ENCODE data around the gene KIF26B.

KIF26B gene

DNA sequence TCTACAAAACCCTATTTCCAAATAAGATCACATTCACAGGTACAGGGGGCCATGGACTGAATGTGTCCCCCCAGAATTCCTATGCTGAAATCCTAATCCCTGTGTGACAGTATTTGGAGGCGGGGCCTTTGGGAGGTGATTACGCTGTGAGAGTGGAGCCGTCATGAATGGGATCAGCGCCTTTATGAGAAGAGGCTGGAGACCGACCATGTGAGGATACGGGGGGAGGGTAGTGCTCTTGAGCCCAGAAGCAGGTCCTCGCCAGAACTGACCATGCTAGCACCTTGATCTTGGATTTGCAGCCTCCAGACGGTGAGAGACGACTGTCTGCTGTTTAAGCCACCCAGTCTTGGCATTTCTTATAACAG is 23.8 kb upstream of the KIF26B start:
- no peak for DNase-seq (ENCODE audit: low spot score)
- TF ChIP-seq, protein P1, sequence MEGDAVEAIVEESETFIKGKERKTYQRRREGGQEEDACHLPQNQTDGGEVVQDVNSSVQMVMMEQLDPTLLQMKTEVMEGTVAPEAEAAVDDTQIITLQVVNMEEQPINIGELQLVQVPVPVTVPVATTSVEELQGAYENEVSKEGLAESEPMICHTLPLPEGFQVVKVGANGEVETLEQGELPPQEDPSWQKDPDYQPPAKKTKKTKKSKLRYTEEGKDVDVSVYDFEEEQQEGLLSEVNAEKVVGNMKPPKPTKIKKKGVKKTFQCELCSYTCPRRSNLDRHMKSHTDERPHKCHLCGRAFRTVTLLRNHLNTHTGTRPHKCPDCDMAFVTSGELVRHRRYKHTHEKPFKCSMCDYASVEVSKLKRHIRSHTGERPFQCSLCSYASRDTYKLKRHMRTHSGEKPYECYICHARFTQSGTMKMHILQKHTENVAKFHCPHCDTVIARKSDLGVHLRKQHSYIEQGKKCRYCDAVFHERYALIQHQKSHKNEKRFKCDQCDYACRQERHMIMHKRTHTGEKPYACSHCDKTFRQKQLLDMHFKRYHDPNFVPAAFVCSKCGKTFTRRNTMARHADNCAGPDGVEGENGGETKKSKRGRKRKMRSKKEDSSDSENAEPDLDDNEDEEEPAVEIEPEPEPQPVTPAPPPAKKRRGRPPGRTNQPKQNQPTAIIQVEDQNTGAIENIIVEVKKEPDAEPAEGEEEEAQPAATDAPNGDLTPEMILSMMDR (IDR thresholded peaks at IDR 0.05; ENCODE audit: borderline replicate concordance, control extremely low read depth, extremely low read depth, insufficient read depth, missing control alignments) = no peak
- in situ Hi-C loops (cut with MboI; ENCODE audit: low sequenced_read_pairs, unreplicated experiment) = loop anchor here (25.0 kb wide), 1 partner anchor 1331 kb away; no protein-coding TSS in a partner anchor

GRCh38 chr1:245132771-245133170 is 22.0 kb upstream of the KIF26B start:
- in situ Hi-C loops (cut with MboI; ENCODE audit: low sequenced_read_pairs, unreplicated experiment) = loop anchor here (25.0 kb wide), 1 partner anchor 1330 kb away; no protein-coding TSS in a partner anchor
- DNase-seq (ENCODE audit: low spot score) = no peak
- TF ChIP-seq, protein P1 (IDR thresholded peaks at IDR 0.05; ENCODE audit: borderline replicate concordance, control extremely low read depth, extremely low read depth, insufficient read depth, missing control alignments) = no peak

- TF ChIP-seq, protein P1 (IDR thresholded peaks at IDR 0.05; ENCODE audit: borderline replicate concordance, control extremely low read depth, extremely low read depth, insufficient read depth, missing control alignments) = no peak
- in situ Hi-C loops (cut with MboI; ENCODE audit: low sequenced_read_pairs, unreplicated experiment) = loop anchor here (25.0 kb wide), 1 partner anchor 1328 kb away; no protein-coding TSS in a partner anchor
- DNase-seq (ENCODE audit: low spot score) = no peak
These were observed 20.6 kb upstream of the KIF26B start for GRCh38 chr1:245133995-245134715.

GRCh38 chr1:245142171-245142798 is 12.5 kb upstream of the KIF26B start:
- TF ChIP-seq, protein P1 (IDR thresholded peaks at IDR 0.05; ENCODE audit: borderline replicate concordance, control extremely low read depth, extremely low read depth, insufficient read depth, missing control alignments) = no peak
- in situ Hi-C loops (cut with MboI; ENCODE audit: low sequenced_read_pairs, unreplicated experiment) = loop anchor here (25.0 kb wide), 1 partner anchor 1320 kb away; no protein-coding TSS in a partner anchor
- DNase-seq (ENCODE audit: low spot score) = no peak

DNA sequence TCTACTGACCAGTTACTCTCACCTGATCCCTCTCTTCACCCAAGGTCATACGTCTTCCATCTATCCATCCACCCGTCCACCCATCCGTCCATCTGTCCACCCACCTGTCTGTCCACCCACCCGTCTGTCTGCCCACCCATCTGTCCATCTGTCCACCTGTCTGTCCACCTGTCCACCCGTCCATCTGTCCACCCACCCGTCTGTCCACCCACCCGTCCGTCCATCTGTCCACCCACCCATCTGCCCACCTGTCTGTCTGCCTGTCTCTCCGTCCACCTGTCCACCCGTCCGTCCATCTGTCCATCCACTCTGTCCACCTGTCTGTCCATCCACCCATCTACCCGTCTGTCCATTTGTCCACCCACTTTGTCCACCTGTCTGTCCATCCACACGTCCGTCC is 11.8 kb upstream of the KIF26B start:
- TF ChIP-seq, protein P1 (IDR thresholded peaks at IDR 0.05; ENCODE audit: borderline replicate concordance, control extremely low read depth, extremely low read depth, insufficient read depth, missing control alignments) = no peak
- no peak for DNase-seq (ENCODE audit: low spot score)
- in situ Hi-C loops (cut with MboI; ENCODE audit: low sequenced_read_pairs, unreplicated experiment) = loop anchor here (25.0 kb wide), 1 partner anchor 1319 kb away; no protein-coding TSS in a partner anchor

DNA sequence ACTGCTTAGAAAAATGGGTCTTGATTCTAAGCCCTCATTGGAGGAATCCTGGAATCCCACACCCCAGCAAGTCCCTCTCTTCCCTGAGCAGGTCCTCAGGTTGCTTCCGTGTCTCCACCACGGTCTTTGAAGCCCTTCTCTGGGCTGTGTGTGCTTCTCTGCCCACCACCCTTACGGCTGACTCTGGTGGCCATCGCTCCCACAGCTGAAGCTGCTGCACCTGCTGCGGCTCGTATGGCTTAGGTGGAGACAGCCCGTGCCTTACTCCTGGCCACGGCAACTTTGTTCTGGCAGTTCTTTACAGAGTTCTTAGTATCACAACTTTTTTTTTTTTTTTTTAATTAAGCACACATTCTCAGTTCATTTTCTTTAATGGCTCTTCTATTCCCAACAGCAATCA is 10.9 kb upstream of the KIF26B start:
- DNase-seq (ENCODE audit: low spot score) = no peak
- TF ChIP-seq, protein P1 (IDR thresholded peaks at IDR 0.05; ENCODE audit: borderline replicate concordance, control extremely low read depth, extremely low read depth, insufficient read depth, missing control alignments) = no peak
- in situ Hi-C loops (cut with MboI; ENCODE audit: low sequenced_read_pairs, unreplicated experiment) = loop anchor here (25.0 kb wide), 1 partner anchor 1318 kb away; no protein-coding TSS in a partner anchor

Measured in GM13976 (cell line).